GM21360 (cell line): ENCODE data around the gene CSNK1G1.

Source experiments
- ATAC-seq: cut with Tn5 transposase; IDR thresholded peaks from one replicate; pipeline ENCODE4 v1.9.1; 2021; ENCODE audit warnings: mild to moderate bottlenecking, moderate library complexity; ENCODE audit not compliant: unreplicated experiment

CSNK1G1 gene

GRCh38 chr15:64205202-64205601, 150.8 kb downstream of the CSNK1G1 start:
- ATAC-seq = no peak

DNA sequence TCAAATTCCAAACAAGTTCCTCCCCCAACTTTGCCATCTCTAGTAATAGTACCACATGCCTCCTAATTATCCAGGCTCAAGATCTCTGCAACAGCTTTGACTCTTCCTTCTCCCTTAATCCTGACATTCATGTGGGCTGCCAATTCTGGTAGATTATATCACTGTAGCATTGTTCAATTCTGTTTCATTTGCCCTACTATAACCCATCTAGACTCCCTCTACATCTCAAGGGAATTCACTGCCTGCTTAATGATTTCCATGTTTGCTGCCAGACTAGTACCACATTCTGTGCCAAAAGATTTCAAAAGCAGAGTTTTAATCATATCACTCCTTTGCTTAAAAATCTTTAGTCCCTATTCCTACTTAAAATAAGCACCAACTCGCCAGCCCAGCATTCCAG, 158.5 kb downstream of the CSNK1G1 start:
- no peak for ATAC-seq

- ATAC-seq = no peak
These were observed 162.0 kb downstream of the CSNK1G1 start for GRCh38 chr15:64193971-64194370.

DNA sequence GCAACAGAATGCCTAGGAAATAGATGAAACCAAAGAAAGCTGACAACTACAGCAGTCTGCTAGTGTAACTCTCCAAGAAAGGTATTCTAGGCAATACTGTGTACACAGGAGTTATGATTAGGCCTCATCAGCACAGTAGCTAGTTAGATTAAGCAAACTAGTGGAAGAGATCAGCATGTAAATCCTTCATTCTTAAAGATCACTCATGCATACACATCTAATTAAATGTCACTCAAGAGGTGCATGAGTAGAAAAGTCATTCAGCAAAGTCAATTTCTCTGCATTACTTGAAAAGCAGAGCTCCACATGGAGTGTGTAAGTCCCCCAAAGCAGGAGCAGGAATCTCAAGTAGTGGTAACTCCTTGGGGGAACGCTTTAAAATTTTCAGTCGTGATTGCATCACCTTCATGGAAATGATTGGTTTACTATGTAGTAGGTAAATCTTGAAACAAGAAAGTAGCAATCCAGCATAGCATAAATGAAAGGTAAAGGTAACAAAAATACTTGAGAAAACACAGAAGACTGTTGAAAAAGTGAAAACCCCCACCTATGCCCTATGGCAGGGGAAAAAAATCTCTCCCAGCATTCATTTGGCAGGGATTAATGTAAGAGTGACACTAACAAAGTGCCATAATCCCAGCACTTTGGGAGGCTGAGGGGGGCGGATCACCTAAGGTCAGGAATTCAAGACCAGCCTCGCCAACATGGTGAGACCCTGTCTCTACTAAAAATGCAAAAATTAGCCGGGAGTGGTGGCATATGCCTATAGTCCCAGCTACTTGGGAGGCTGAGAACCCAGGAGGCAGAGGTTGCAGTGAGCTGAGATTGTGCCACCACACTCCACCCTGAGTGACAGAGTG, 163.8 kb downstream of the CSNK1G1 start:
- no peak for ATAC-seq

DNA sequence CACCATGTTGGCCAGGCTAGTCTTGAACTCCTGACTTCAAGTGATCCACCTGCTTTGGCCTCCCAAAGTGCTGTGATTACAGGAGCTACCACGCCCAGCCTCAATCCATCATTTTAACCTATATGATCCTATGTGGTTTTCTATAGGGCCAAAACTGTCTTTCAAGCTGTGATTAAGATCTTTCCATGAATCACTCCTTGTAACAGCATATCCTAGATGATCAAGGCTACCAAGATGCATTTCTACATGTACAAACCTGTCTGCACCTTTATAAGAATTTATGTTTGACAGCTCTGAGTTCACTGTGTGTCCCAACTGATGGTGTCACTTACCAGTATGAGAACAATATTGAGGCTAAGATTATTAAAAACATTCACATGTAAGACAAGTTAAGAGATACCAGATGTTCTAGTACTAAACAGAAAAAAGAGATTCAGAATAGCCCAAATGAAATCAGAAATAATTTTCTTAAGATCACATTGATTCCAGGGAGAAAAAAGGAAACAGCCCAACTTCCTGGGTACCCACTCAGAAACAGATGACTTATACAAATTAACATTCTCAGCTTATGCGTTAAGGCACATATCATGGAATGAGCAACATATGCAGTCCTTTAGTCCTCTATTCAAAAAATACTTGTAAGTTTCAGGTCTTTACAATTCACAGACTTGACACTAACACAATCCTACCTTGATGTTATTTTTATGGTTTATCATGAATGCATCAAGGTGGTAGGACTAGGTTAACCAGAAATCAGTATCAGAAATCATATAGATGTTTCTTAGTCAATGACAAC, 168.4 kb downstream of the CSNK1G1 start:
- no peak for ATAC-seq

DNA sequence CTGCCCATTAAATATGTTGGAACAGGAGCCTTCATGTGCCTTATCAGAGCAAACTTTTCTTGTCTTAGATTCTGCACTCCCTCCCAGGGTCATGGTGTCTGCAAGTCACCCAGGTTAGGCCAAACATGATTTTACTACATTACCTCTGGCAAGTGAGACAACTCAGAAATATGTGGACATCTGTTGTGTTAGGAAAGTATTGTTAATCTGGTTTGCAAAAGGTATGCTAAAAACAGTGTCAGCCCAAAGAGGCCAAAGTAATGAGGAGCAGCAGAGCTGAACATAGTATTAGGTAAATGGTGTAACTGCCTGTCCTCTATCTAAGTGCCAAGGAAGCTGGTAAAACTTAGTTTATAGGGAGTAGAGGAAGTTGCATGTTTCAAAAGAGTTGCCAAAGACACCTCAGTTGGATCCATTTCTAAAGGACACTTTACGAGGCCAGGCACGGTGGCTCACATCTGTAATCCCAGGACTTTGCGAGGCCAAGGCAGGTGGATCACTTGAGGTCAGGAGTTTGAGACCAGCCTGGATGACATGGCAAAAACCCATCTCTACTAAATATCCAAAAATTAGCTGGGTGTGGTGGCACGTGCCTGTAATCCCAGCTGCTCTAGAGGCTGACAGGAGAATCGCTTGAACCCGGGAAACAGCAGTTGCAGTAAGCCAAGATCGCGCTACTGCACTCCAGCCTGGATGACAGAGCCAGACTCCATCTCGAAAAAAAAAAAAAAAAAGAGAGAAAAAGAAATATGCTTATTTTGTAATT, 170.6 kb downstream of the CSNK1G1 start:
- no peak for ATAC-seq

- ATAC-seq = no peak
These were observed 173.1 kb downstream of the CSNK1G1 start for GRCh38 chr15:64182859-64183370.

DNA sequence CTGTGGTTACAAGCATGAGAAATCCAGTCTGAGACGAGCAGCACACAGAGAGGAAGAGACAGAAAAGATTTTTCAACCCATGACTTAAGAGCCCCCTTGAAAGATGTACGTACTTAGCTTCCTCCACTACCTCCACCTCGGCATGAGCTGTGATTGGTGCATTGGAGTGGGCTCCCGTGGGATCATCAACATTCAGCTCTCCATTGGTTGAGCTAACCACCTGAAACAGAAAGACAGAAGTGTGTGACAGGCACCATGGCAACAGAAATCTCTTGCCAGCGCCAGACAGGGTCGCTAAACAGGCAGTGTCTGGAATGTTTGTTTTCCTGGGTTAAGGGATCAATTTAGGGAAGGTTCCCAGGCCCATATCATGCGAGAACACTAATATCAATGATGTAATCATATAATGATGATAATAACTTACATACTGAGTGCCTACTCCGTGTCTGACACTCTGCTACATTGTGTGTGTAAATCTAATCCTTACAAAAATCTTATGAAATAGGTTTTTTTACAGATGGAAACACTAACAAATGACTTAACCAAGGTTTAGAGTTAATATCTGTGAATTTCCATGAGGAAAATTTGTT, 175.6 kb downstream of the CSNK1G1 start:
- no peak for ATAC-seq

GRCh38 chr15:64166102-64166890, 189.7 kb downstream of the CSNK1G1 start:
- ATAC-seq = no peak

DNA sequence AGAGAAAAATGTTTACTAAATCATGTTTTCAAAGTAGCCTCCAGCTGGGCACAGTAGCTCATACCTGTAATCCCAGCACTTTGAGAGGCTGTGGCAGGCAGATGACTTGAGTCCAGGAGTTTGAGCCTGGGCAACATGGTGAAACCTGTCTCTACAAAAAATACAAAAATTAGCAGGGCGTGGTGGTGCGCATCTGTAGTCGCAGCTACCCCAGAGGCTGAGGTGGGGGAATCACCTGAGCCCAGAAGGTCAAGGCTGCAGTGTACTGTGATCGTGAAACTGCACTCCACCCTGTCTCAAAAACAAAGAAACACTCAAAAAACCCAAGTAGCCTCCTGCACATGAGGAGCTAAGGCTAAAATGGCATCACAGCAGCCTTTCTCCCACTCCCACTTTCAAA, 191.5 kb downstream of the CSNK1G1 start:
- no peak for ATAC-seq

DNA sequence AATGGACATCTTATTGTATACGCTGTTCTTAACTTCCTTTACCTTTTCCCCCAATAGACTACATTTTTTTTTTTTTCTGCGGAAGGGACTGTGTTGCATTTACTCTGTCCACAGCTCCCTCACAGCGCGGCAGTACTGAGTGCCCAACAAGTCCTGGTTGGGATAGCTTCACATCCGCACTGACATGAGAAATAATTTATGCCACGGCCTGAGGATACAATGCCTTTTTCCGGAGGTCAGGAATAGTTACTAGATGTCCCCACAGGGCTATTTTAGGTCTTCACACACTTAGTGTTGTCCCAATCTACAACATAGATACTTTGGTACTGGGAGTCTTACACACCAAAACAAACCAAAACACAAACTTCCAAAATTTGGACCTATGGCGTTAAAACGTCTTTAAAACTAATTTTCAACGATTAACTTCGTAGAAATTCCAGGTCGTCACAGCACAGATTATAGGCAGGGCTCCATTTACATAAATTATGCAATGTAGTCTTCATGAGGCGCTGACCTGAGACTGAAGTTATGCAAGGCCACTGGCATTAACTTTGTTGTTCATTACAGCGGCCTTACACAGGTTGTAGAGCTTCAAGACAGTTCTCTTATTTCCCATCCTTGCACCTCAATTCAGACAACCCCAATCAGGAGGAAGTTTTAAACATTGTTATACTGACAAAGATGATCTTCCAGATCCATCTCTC, 192.2 kb downstream of the CSNK1G1 start:
- no peak for ATAC-seq

DNA sequence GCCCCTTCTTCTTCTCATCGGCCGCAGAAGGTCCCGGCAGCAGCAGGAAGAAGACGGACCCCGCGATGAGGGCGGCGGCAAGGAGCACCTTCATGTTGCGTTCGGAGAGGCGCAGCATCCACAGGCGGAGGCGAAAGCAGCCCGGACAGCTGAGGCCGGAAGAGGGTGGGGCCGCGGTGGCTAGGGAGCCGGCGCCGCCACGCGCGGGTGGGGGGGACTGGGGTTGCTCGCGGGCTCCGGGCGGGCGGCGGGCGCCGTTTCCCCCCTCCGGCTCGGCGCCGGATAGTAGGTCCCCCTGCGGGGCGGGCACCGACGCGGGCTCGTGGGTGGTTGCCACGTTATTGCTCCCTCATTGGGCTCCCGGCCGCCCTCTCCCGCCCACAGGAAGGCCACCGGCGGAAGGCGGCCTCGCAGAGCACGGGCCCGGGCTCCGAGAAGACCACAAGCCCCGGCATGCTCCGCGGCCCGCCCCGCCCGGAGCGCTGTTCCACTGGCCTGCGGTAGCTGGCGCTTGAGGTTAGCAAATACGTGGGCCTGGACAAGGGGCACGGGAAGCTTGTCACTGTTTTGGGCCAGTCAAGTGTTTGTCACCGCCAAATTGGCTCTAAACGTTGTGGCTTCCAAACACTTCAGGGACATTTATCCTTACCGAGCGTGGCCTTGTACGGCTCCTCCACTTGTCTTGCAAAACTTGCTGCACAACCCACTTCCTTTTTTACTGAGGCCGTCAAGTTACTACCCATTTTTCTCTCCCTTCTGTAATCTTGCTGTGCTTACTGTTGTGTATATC, 192.9 kb downstream of the CSNK1G1 start, which contains the start of gene PPIB:
Gene PPIB, minus strand, starts transcription at position 154 of the 790 bp plus-strand sequence. Its CDS starts 36 bp downstream, at position 118.
- ATAC-seq = peak; percentile 88

GRCh38 chr15:64162478-64162868, 193.5 kb downstream of the CSNK1G1 start:
- ATAC-seq = peak; percentile 16

- no peak for ATAC-seq
These were observed 194.1 kb downstream of the CSNK1G1 start for GRCh38 chr15:64161688-64162477.

GRCh38 chr15:64158363-64159134, 197.4 kb downstream of the CSNK1G1 start:
- ATAC-seq = no peak

DNA sequence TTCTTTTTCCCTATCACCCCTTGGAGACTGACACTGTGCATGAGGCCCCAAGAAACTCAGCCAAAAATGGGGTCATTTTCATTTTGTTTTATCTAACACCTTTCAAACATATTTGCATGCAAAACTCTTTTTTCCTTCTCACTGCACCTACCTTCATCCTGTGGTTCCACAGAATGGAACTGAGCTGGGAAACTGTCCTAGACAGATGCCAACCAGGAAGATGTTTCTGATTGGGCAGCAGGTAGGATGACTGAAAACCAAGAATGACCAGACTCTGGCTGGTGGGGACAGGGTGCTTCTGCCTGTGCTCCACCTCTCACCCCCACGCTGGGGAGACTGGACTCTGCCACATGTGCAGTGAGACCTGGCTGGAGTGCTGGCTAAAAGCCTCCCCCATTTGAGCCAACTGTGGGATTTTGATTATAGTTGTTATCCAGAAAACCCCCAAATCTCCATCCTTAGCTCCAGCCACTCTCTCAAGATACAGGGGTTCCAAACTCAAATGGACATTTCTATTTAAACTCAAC, 198.3 kb downstream of the CSNK1G1 start:
- no peak for ATAC-seq
